MV-4-11 (cell line): ENCODE results near the gene PHYHD1.

Experiments used
- DNase-seq: peaks from one replicate; lab custom pipeline; 2025; lab: John Stamatoyannopoulos, UW

PHYHD1 gene

GRCh38 chr9:128920381-128921058, at the start of gene PHYHD1:
TSS of gene PHYHD1 (plus strand) at chr9:128920982. CDS start at chr9:128922324, 1,342 bp downstream.
- DNase-seq, result no peak

GRCh38 chr9:128877852-128878251, 42.9 kb upstream of the PHYHD1 start:
- DNase-seq, result peak; percentile 22

- peak; percentile 95 for DNase-seq
Measured at GRCh38 chr9:128881884-128882676, 38.7 kb upstream of the PHYHD1 start, which contains the start of the genes KYAT1 and LRRC8A. TSS of gene KYAT1 (minus strand) at chr9:128881950. CDS start at chr9:128845405, 36,545 bp downstream. TSS of gene LRRC8A (plus strand) at chr9:128882133. CDS start at chr9:128907165, 25,032 bp downstream.

- DNase-seq, result no peak
Measured at GRCh38 chr9:128882677-128883603, 37.8 kb upstream of the PHYHD1 start.

- no peak for DNase-seq
Measured at GRCh38 chr9:128884164-128884563, 36.6 kb upstream of the PHYHD1 start.

GRCh38 chr9:128885376-128885775, 35.4 kb upstream of the PHYHD1 start:
- DNase-seq, result no peak

- DNase-seq, result no peak
Measured at GRCh38 chr9:128885798-128886197, 35.0 kb upstream of the PHYHD1 start.

GRCh38 chr9:128886211-128886891, 34.4 kb upstream of the PHYHD1 start:
- no peak for DNase-seq

GRCh38 chr9:128887049-128887448, 33.7 kb upstream of the PHYHD1 start:
- no peak for DNase-seq

GRCh38 chr9:128887914-128888350, 32.9 kb upstream of the PHYHD1 start:
- DNase-seq, result no peak

- no peak for DNase-seq
Measured at GRCh38 chr9:128891321-128892220, 29.2 kb upstream of the PHYHD1 start.

- DNase-seq, result no peak
Measured at GRCh38 chr9:128892221-128892921, 28.4 kb upstream of the PHYHD1 start.

- no peak for DNase-seq
Measured at GRCh38 chr9:128893354-128893753, 27.4 kb upstream of the PHYHD1 start.

- no peak for DNase-seq
Measured at GRCh38 chr9:128894764-128895163, 26.0 kb upstream of the PHYHD1 start.

GRCh38 chr9:128895556-128895955, 25.2 kb upstream of the PHYHD1 start:
- DNase-seq, result no peak

- no peak for DNase-seq
Measured at GRCh38 chr9:128898382-128898781, 22.4 kb upstream of the PHYHD1 start.

- DNase-seq, result no peak
Measured at GRCh38 chr9:128898845-128899565, 21.8 kb upstream of the PHYHD1 start.

GRCh38 chr9:128899566-128900322, 21.0 kb upstream of the PHYHD1 start:
- DNase-seq, result peak; percentile 83
